ENCODE results near the gene DCAF8. TPM values are rescaled to one million over a fixed set of nuclear protein-coding genes. Genes with fewer than 3 reads are reported as not detected.

DCAF8 gene
- total and polyA plus RNA-seq, 2 donors from 2014 or later: 69.6 to 136 TPM

DNA sequence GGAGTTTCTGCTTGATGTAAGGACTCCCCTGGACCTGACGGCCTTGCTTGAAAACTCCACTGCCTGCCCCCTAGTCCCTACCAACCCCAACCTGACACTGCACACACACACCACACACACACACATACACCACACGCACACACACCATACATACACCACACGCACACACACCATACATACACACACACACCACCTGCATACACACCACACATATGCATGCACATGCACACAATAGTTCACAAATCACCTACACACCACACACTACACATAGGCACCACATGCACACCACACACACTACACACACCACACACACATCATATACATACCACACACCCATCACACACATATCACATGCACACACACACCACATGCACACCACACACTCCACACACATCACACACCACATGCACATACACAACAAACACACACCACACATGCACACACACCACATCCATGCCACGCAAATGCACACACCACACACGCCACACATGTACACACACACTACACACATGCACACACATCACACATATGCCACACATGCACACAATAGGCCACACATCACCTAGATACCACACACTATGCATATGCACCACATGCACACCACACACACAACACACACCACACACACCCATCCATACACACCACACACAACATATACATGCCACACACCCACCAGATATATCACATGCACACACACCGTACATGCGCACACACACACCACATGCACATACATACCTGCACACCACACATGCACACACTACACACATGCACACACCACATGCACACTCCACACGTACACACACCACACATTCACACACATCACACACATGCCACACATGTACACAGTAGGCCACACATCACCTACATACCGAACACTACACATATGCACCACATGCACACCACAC lies 68.3 kb downstream of the DCAF8 start:
- Histone ChIP-seq H3K27ac (ENCODE audit: low read depth in 2 of 2, low read length in 2 of 2) (no peak overlapping the region), H3K4me1 (ENCODE audit: control insufficient read depth in 2 of 3, insufficient read depth in 2 of 3, low read depth in 1 of 3, low read length in 3 of 3) (peaks cover 2 to 5% (median 3%) of the 10 kb centered on the region in 3 donors), H3K9ac (ENCODE audit: low read length in 3 of 3) (peak overlapping the region in 1 of 3 donors; percentile 25), H3K9me3 (ENCODE audit: control insufficient read depth in 2 of 3, insufficient read depth in 1 of 3, low read length in 3 of 3) (peaks cover 0 to 4% (median 0%) of the 10 kb centered on the region in 3 donors), H3K36me3 (ENCODE audit: control insufficient read depth in 2 of 3, insufficient read depth in 3 of 3, low read length in 3 of 3) (no peaks in the 10 kb centered on the region), H3K27me3 (ENCODE audit: control insufficient read depth, insufficient read depth, low read length) (peaks cover 4% of the 10 kb centered on the region), H3K4me3 (ENCODE audit: low read length in 3 of 3) (peak overlapping the region in 1 of 3 donors; percentile 35)
- FAIRE-seq (no peak), DNase-seq (no peak)
- intact Hi-C loops (cut with DNase I): loop anchor here (10.0 kb wide), 1 partner anchor 101 kb away; no protein-coding TSS in a partner anchor
- TF ChIP-seq, protein P1, sequence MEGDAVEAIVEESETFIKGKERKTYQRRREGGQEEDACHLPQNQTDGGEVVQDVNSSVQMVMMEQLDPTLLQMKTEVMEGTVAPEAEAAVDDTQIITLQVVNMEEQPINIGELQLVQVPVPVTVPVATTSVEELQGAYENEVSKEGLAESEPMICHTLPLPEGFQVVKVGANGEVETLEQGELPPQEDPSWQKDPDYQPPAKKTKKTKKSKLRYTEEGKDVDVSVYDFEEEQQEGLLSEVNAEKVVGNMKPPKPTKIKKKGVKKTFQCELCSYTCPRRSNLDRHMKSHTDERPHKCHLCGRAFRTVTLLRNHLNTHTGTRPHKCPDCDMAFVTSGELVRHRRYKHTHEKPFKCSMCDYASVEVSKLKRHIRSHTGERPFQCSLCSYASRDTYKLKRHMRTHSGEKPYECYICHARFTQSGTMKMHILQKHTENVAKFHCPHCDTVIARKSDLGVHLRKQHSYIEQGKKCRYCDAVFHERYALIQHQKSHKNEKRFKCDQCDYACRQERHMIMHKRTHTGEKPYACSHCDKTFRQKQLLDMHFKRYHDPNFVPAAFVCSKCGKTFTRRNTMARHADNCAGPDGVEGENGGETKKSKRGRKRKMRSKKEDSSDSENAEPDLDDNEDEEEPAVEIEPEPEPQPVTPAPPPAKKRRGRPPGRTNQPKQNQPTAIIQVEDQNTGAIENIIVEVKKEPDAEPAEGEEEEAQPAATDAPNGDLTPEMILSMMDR (IDR thresholded peaks at IDR 0.05; ENCODE audit: borderline replicate concordance, extremely low read depth, insufficient read depth): no peak

DNA sequence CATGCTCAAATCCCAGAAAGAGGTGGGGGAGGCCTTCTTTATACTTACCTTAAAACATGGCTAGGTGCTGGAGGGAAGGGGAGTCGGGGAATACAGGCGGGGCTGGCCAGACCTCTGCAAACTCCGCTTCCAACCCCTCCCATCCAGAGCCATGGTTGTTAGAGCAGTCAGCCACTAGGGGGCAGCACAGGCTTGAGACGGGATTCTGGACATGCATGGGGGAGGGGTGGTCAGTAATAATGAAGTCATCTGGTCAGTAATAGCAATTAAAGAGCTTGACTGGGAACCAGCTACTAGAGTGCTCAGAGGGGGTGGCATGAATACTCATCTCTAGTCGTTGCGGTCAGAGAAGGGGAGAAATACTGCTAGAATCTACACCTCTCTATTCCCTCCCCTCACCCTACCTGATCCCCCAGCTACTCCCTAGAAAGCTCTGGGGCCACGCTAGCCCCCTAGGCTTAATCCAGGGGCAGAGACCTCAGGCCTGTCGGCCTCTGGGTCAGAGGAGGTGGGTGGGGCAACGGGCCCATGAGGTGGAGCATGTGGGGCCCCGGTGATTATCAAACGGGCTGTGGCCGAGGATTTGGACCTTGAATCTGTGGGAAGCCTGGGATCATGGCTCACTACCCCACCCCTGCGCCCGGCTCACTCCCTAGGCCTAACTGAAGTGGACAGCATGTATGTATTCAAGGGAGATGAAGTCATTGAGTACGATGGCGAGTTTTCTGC lies 69.1 kb downstream of the DCAF8 start:
- H3K36me3 ChIP-seq (ENCODE audit: control insufficient read depth in 2 of 3, insufficient read depth in 3 of 3, low read length in 3 of 3): no peaks in the 10 kb centered on the region
- H3K27me3 ChIP-seq (ENCODE audit: control insufficient read depth, insufficient read depth, low read length): peaks cover 4% of the 10 kb centered on the region
- intact Hi-C loops (cut with DNase I): loop anchor here (10.0 kb wide), 1 partner anchor 102 kb away; no protein-coding TSS in a partner anchor
- H3K27ac ChIP-seq (ENCODE audit: low read depth in 2 of 2, low read length in 2 of 2): no peak overlapping the region
- FAIRE-seq (no peak), DNase-seq (peak; percentile 91 to 95 (median 93))
- peak overlapping the region in 1 of 3 donors; percentile 9 for H3K4me3 ChIP-seq (ENCODE audit: low read length in 3 of 3)
- peaks cover 0 to 4% (median 0%) of the 10 kb centered on the region in 3 donors for H3K9me3 ChIP-seq (ENCODE audit: control insufficient read depth in 2 of 3, insufficient read depth in 1 of 3, low read length in 3 of 3)
- TF ChIP-seq, protein P1 (IDR thresholded peaks at IDR 0.05; ENCODE audit: borderline replicate concordance, extremely low read depth, insufficient read depth): peak; percentile 99
- peaks cover 2 to 5% (median 3%) of the 10 kb centered on the region in 3 donors for H3K4me1 ChIP-seq (ENCODE audit: control insufficient read depth in 2 of 3, insufficient read depth in 2 of 3, low read depth in 1 of 3, low read length in 3 of 3)
- H3K9ac ChIP-seq (ENCODE audit: low read length in 3 of 3): no peak overlapping the region

DNA sequence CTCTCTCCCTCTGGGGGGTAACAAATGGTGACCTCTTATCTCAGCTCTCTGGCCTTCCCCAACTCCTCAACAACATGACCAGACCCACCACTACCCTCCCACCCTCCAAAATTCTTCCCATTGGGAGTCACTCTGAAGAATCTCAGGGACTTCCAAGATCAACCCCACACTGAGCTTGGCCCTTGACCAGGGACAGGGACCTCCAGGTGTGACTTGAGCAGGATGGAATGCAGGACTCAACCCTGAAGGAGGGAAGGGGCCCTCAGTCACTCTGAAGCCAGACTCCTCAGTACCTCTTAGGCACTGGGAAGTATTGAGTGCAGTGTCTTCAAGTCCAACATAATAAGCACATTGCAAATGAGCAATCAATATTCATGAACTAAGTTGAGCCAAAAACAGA lies 70.1 kb downstream of the DCAF8 start:
- no peaks in the 10 kb centered on the region for H3K36me3 ChIP-seq (ENCODE audit: control insufficient read depth in 2 of 3, insufficient read depth in 3 of 3, low read length in 3 of 3)
- TF ChIP-seq, protein P1 (IDR thresholded peaks at IDR 0.05; ENCODE audit: borderline replicate concordance, extremely low read depth, insufficient read depth): no peak
- H3K4me1 ChIP-seq (ENCODE audit: control insufficient read depth in 2 of 3, insufficient read depth in 2 of 3, low read depth in 1 of 3, low read length in 3 of 3): peaks cover 2 to 5% (median 3%) of the 10 kb centered on the region in 3 donors
- no peak overlapping the region for H3K27ac ChIP-seq (ENCODE audit: low read depth in 2 of 2, low read length in 2 of 2)
- peaks cover 4% of the 10 kb centered on the region for H3K27me3 ChIP-seq (ENCODE audit: control insufficient read depth, insufficient read depth, low read length)
- DNase-seq (no peak), FAIRE-seq (no peak)
- no peak overlapping the region for H3K4me3 ChIP-seq (ENCODE audit: low read length in 3 of 3)
- H3K9ac ChIP-seq (ENCODE audit: low read length in 3 of 3): no peak overlapping the region
- intact Hi-C loops (cut with DNase I): loop anchor here (10.0 kb wide), 1 partner anchor 103 kb away; no protein-coding TSS in a partner anchor
- peaks cover 0 to 4% (median 0%) of the 10 kb centered on the region in 3 donors for H3K9me3 ChIP-seq (ENCODE audit: control insufficient read depth in 2 of 3, insufficient read depth in 1 of 3, low read length in 3 of 3)

Measured in kidney (tissue), 14 donors.